DMS79 treated with DMSO at 0.1 percent for 48 hours (cell line): ENCODE results near the gene SAPCD2.

Experiments used
- DNase-seq: peaks from one replicate; lab custom pipeline; 2025; lab: John Stamatoyannopoulos, UW

SAPCD2 gene

GRCh38 chr9:137107312-137107921 lies 37.1 kb upstream of the SAPCD2 start:
- DNase-seq, result no peak

- no peak for DNase-seq
Measured at GRCh38 chr9:137106662-137107250, 36.4 kb upstream of the SAPCD2 start.

- DNase-seq, result no peak
Measured at GRCh38 chr9:137105814-137106661, 35.7 kb upstream of the SAPCD2 start.

GRCh38 chr9:137103206-137103999 lies 33.0 kb upstream of the SAPCD2 start:
- no peak for DNase-seq

GRCh38 chr9:137099231-137099630 lies 28.9 kb upstream of the SAPCD2 start:
- DNase-seq, result no peak

- DNase-seq, result no peak
Measured at GRCh38 chr9:137097761-137098462, 27.6 kb upstream of the SAPCD2 start.

GRCh38 chr9:137096785-137097546 lies 26.6 kb upstream of the SAPCD2 start:
- no peak for DNase-seq

- no peak for DNase-seq
Measured at GRCh38 chr9:137095664-137096517, 25.5 kb upstream of the SAPCD2 start.

- no peak for DNase-seq
Measured at GRCh38 chr9:137089232-137089947, 19.0 kb upstream of the SAPCD2 start.

- no peak for DNase-seq
Measured at GRCh38 chr9:137088121-137088520, 17.8 kb upstream of the SAPCD2 start.

GRCh38 chr9:137087409-137087925 lies 17.1 kb upstream of the SAPCD2 start:
- no peak for DNase-seq

GRCh38 chr9:137086531-137087408 lies 16.4 kb upstream of the SAPCD2 start, which contains the start of gene MAN1B1:
TSS of gene MAN1B1 (plus strand) at chr9:137086985. CDS start at chr9:137087000, 15 bp downstream.
- peak; percentile 97 for DNase-seq

- no peak for DNase-seq
Measured at GRCh38 chr9:137085920-137086530, 15.7 kb upstream of the SAPCD2 start.

- peak; percentile 71 for DNase-seq
Measured at GRCh38 chr9:137084526-137084925, 14.2 kb upstream of the SAPCD2 start.

- DNase-seq, result no peak
Measured at GRCh38 chr9:137083394-137084004, 13.1 kb upstream of the SAPCD2 start.

GRCh38 chr9:137082925-137083290 lies 12.6 kb upstream of the SAPCD2 start:
- no peak for DNase-seq
